Ovary (tissue), 3 donors: ENCODE measurements around the gene STK10.

ENCODE experiments used
- EP300 ChIP-seq: sonication (generic); formaldehyde crosslinking; IDR thresholded peaks from one replicate; pipeline ENCODE4 v1.6.1; 2017; ENCODE audit warnings: antibody characterized with exemption
- POLR2A ChIP-seq: fragments of 450-650 bp; IDR thresholded peaks from one replicate; pipeline ENCODE4 v1.6.1; 2017; ENCODE audit warnings: antibody characterized with exemption, mild to moderate bottlenecking, moderate library complexity
- TF ChIP-seq, protein P1 (sequence below), 3 donors: fragments of 450-650 bp in 2 of 3; fragments of 200-600 bp in 1 of 3; IDR thresholded peaks; one replicate each; pipeline versions ENCODE4 v1.5.1 to v1.8.0; 2016 to 2022; ENCODE audit warnings: antibody characterized with exemption in 3 of 3, mild to moderate bottlenecking in 1 of 3
- donor health status: DM: no; HTN: no; CAD: no.

DNA sequence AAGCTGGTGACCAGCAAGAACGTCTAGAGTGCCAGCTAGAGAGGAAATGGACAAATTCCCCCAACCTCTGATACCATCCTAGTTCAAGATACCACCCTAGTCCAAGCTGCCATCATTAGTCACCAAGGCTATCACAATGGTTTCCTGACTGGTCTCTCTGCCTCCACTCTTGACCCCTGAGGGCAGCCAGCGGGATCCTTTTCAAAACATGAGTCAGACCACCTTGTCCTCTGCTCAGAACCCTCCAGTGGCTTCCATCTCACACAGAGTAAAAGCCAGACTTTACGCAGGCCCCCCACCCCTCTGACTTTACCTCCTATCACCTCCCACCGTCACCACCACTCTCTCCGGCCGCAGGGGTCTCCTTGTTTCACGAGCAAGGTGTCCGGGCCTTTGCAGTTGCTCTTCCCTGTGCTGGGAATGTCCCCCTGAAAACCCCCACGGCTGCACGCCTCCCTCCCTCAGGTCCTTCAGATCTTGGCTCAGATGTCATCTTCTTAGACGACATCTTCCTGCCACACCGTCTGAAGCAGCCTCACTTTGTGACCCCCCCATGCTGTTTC is 139.4 kb downstream of the STK10 start:
- no peak for TF ChIP-seq POLR2A
- TF ChIP-seq, protein P1, sequence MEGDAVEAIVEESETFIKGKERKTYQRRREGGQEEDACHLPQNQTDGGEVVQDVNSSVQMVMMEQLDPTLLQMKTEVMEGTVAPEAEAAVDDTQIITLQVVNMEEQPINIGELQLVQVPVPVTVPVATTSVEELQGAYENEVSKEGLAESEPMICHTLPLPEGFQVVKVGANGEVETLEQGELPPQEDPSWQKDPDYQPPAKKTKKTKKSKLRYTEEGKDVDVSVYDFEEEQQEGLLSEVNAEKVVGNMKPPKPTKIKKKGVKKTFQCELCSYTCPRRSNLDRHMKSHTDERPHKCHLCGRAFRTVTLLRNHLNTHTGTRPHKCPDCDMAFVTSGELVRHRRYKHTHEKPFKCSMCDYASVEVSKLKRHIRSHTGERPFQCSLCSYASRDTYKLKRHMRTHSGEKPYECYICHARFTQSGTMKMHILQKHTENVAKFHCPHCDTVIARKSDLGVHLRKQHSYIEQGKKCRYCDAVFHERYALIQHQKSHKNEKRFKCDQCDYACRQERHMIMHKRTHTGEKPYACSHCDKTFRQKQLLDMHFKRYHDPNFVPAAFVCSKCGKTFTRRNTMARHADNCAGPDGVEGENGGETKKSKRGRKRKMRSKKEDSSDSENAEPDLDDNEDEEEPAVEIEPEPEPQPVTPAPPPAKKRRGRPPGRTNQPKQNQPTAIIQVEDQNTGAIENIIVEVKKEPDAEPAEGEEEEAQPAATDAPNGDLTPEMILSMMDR (IDR thresholded peaks at IDR 0.05) = no peak
- TF ChIP-seq EP300 = no peak
